Fibroblast of mammary gland (primary cell): ENCODE data around the gene SUGP2.

ENCODE experiments used
- DNase-seq: peaks from one replicate; pipeline ENCODE4 v3.0.0-alpha.2; 2010; ENCODE audit warnings: low read depth
- H3K4me3 ChIP-seq: 2 replicates; pipeline ENCODE4 v1.5.1; 2011; ENCODE audit warnings: low read depth, mild to moderate bottlenecking, low read length, moderate library complexity; ENCODE audit not compliant: control insufficient read depth
- TF ChIP-seq, protein P1 (sequence below): conservative IDR thresholded peaks from 2 replicates; pipeline ENCODE4 v1.5.1; 2011; ENCODE audit warnings: low read depth, low read length, inconsistent platforms; ENCODE audit not compliant: control insufficient read depth, insufficient read depth

SUGP2 gene

DNA sequence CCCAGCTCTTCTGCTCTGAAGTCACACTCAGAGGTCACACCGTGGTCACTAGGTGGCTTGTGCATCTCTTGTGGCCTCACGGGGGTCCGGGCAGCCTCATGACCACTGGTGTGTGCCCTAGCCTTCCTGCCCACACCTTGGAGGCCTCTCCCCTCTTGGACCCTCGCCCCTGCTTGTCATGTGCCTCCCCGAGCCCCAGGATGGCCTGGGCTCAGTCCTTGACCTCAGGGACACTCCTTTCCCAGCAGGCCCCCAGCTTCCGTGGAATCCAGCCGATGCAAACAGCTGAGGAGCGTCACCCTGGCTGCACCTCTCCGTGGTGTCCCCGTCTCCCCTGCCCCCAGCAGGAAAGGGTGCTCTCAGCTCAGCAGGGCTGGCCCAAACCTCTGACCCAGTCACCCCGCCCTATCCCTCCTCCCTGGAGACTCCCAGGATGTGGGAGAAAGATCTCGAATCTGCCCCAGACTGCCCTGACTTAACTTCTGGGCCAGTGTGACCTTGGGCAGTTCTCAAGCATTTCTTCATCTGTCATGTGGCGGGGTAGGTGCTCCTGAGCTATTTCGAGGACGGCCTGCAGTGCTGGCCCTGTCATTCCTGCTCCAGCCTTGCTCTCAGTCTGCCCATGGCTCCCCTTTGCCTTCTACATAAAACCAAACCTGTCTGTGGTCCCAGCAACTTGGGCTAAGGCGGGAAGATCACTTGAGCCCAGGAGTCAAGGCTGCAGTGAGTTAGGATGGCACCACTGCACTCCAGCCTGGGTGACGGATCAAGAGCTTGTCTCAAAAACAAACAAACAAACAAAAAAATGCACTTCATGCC is 25.9 kb upstream of the SUGP2 start:
- no peak for DNase-seq
- TF ChIP-seq, protein P1, sequence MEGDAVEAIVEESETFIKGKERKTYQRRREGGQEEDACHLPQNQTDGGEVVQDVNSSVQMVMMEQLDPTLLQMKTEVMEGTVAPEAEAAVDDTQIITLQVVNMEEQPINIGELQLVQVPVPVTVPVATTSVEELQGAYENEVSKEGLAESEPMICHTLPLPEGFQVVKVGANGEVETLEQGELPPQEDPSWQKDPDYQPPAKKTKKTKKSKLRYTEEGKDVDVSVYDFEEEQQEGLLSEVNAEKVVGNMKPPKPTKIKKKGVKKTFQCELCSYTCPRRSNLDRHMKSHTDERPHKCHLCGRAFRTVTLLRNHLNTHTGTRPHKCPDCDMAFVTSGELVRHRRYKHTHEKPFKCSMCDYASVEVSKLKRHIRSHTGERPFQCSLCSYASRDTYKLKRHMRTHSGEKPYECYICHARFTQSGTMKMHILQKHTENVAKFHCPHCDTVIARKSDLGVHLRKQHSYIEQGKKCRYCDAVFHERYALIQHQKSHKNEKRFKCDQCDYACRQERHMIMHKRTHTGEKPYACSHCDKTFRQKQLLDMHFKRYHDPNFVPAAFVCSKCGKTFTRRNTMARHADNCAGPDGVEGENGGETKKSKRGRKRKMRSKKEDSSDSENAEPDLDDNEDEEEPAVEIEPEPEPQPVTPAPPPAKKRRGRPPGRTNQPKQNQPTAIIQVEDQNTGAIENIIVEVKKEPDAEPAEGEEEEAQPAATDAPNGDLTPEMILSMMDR, result no peak
- no peak overlapping the region for H3K4me3 ChIP-seq

- TF ChIP-seq, protein P1, result no peak
- H3K4me3 ChIP-seq, result no peak overlapping the region
- DNase-seq, result no peak
Measured at GRCh38 chr19:19057720-19058119, 24.4 kb upstream of the SUGP2 start.

DNA sequence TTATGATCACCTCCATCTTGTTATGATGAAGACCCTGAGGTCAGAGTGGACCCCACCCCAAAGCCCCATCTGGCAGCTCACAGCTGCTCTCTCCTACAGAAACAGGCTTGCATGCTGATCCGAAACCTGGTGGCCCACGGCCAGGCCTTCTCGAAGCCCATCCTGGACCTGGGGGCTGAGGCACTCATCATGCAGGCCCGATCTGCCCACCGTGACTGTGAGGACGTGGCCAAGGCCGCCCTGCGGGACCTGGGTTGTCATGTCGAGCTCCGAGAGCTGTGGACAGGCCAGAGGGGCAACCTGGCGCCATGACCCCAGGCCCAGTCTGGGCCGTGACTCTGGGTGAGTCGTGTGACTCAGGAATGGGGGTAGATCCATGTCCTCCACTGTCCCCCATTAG is 24.0 kb upstream of the SUGP2 start:
- TF ChIP-seq, protein P1, result no peak
- DNase-seq, result no peak
- no peak overlapping the region for H3K4me3 ChIP-seq

GRCh38 chr19:19056636-19057275 is 23.4 kb upstream of the SUGP2 start:
- DNase-seq, result no peak
- TF ChIP-seq, protein P1, result no peak
- no peak overlapping the region for H3K4me3 ChIP-seq

DNA sequence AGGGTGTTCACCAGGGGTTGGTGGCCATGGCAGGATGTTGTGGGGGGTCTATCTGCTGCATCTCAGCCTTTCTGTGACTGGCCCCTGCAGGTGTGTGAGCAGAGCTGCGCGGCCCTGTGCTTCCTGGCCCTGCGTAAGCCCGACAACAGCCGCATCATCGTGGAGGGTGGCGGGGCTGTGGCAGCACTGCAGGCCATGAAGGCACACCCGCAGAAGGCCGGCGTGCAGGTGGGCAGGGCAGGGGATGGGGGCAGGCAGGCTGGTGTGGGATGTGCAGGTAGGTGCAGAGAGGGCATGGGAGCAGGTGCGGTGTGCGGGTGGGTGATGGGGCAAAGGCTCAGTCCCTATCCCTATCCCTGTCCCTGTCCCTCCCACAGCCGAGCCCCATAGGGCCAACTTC is 22.4 kb upstream of the SUGP2 start:
- no peak overlapping the region for H3K4me3 ChIP-seq
- TF ChIP-seq, protein P1, result no peak
- no peak for DNase-seq

DNA sequence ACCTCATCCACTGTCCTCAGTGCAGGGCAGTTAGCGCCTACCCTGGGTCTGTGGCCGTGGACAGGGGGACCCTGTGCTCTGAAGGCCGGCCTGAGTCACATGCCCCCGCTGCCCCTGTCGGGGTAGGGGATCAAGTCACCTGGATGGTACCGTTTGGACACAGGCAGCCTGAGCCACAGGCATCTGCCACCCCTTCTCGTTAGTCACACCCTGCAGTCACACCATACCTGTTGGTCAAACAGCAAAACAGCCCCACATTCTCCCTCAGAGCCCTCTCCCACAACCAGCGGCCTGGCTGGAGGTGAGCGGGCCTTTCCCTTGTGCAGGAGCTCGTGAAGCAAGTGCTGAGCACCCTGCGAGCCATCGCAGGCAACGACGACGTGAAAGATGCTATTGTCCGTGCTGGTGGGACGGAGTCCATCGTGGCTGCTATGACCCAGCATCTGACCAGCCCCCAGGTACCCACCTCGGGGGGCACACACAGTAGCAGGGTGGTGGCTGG is 21.7 kb upstream of the SUGP2 start:
- no peak for DNase-seq
- no peak overlapping the region for H3K4me3 ChIP-seq
- TF ChIP-seq, protein P1, result no peak
